NCI-H82 treated with DMSO at 0.1 percent for 48 hours (cell line): ENCODE measurements around the gene GMPPA.

Experiments
- DNase-seq: peaks from one replicate; lab custom pipeline; 2025; ENCODE audit not compliant: unreplicated experiment; lab: John Stamatoyannopoulos, UW

The GMPPA gene

GRCh38 chr2:219517954-219518778 is 19.5 kb downstream of the GMPPA start:
- DNase-seq, result peak; percentile 73

- no peak for DNase-seq
These were observed 20.8 kb downstream of the GMPPA start for GRCh38 chr2:219519526-219519916.

- peak; percentile 86 for DNase-seq
These were observed 21.4 kb downstream of the GMPPA start for GRCh38 chr2:219520079-219520478.

DNA sequence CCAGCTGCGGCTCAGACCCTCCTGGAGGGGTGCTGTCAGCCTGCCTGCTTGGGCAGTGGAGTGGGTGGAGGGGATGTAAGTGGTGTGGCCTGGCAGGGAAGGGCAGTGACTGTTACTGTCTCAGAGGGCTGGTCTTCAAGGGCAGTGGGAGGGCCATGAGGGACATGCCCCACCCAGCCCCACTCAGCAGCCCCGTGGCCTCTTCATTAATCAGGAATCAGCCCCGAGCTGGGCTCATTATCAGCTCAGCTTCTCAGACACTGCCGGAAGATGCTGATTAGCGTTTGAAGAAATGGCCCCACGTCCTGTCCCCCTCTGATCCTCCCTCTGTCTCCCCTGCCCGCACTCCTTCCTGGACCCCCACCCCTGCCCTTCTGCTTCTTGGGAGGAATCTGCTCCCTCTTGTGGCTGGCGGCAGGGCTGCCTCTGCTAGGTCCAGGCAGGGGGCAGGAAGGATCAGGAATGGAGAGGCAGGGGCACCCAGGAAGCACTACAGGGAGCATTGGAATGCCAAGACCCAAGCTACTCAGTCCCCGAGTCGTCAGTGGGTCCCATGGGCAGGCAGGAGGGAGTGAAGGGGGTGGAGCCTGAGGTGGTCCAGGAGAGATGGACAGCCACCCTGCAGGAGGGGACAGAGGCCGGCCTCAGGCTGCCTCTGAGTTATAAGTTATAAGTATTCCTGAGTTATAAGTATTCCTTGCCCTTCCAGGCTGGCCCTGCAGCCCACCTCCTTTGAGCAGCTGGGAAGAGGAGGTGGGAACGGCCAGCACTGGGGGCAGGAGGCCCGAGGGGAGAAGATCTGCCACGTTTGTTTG is 22.6 kb downstream of the GMPPA start:
- peak; percentile 98 for DNase-seq

DNA sequence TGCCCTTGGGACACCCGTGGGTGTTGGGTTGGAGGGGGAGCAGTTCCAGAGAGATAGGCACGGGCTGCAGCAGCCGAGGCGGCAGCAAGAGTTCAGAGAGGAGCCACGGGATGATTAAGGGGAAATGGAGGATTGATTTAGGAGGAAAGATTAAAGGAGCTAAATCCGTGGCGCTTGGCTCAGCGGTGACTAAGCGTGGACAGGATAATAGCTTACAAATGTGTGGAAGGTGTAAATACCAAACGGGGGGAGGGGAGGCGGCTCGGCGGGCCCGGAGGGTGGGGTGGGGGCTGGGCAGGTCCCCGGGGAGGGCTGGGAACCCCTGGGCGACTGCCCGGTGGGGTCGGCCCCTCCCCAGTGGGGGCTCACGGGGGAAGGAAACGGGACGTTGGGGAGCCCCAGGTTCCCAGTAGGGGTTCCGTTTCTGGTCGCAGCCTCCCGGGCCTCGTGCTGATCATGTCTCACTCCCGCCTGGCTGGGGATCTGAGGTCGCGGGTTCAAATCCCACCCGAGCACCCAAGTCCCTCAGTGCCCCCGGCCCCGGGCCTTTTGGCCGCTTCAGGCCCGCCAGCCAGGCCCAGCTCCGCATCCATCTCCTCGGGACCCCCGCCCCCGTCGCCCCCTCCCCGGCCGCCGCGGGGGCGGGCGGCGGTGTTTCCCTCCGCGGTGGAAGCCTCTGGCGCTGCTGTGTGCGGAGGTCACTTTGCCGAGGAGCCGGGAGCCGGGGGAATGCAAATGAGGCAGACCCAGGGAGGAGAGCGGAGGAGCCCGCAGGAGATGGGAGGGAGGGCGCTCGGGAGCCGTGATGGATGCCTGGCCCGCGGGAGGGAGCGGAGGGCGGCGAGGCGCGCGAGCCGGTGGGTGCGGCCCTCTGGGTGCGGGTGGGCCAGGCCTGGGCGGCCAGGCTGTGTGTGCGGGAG is 23.7 kb downstream of the GMPPA start:
- peak; percentile 97 for DNase-seq

- DNase-seq, result no peak
These were observed 24.5 kb downstream of the GMPPA start for GRCh38 chr2:219523031-219523671.

- DNase-seq, result no peak
These were observed 26.1 kb downstream of the GMPPA start for GRCh38 chr2:219524817-219525216.

- peak; percentile 95 for DNase-seq
These were observed 27.0 kb downstream of the GMPPA start for GRCh38 chr2:219525533-219526232.

DNA sequence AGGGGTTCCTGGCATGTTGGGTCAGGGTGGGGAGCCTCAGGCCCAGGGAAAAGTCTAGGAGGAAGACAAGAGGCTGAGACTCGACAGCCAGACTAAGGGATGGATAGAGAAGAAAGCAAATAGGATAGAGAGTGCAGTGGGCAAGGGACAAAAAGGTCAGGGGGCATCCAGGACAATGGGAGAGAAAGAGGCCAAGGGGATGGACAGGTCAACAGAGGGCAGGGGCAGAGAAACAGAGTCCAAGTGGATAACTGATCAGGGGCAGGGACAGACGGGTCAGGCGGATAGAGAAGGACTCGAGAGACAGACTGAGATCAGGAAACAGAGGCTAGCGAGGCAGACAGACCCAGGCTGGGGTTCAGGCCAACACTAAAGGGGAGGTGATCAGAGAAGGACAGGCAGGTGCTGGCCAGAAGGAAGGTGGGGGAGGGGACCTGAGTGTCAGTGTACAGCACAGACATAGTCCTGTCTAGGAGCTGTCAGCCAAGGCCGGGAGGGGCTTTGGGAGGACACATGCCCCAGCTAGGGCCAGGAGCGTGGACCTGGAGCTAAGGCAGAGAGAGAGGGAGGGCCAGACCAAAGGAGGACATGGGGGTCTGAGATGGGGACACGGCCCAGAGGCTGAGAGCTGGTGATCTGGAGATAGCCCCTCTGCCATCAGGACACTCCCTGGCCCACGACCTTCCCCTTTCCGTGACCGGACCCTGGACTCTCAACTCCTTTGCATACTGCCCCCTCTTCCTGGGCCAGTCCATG is 27.8 kb downstream of the GMPPA start:
- DNase-seq, result peak; percentile 9

DNA sequence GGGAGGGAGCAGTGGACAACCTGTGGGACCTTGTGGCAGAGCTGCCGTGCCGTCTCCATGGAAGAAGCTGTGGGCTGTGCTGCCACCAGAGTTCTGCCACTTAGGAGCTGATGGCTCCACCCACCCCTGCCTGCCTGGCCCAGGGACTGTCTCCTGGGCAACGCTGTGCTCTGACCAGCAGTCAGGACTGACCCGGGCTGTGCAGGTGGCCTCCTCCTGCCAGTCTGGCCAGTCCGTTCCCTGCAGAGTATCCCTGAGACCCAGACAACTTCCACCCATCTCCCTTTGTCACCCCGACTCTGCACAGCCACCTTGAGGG is 28.3 kb downstream of the GMPPA start:
- DNase-seq, result no peak

DNA sequence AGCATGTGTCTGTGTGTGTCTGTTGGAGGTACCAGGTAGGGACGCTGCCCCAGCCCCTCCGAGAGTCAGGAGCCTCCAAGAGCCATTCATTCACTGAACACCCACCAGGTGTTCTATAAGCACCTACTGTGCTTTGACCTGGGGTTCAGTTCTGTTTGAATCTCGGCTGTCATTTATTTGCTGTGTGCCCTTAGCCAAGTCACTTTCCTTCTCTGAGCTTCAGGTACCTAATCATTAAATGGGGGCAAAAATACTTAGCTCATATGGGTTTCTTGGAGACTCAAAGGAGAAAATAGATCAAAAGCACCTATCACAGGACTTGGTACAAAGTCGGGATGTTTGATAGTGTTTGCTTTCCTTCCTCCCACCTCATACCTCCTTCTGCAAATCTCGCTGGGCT is 28.8 kb downstream of the GMPPA start:
- DNase-seq, result no peak

DNA sequence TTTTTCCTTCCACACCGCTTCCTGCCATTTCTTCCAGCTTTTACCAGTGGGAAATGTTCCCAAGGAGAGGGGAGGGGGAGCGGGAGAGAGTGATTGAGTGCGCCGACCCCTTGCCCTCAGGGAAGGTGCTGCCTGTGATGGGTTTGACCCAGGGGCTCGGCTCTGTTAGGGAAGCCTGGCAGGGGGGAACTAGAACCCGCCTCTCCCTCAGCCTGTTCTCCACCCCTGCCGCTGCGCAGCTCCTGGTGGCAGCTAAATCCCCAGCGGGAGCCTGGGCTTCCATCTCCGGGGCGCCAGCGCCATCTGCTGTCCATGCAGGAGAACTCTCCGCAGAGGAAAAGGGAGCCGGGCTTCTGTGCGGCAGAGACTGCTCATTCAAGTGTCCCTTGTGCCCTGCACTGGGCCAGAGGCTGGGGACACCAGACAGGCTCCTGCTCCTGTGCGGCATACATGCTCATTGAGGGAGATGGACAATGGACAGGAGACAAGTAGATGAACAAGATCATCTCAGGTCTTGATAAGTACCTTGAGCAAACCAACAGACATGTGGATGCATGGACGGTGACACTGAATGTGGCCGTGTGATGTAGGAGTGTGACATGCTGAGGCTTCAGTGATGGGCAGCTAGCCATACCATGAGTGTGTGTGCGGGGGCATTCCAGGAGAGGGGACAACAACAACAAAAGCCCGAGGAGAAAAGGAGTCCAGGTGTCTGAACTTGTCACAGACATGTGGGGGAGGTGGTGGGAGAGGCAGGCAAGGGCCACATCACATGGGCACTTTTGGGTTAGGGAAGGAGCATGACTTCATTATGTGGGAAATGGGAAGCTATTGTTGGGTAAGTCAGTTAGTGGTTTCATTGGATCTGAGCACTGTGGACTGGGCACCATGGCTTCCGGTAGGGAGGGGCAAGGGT is 31.6 kb downstream of the GMPPA start:
- DNase-seq, result peak; percentile 79

GRCh38 chr2:219531639-219532377 is 33.1 kb downstream of the GMPPA start:
- DNase-seq, result no peak

DNA sequence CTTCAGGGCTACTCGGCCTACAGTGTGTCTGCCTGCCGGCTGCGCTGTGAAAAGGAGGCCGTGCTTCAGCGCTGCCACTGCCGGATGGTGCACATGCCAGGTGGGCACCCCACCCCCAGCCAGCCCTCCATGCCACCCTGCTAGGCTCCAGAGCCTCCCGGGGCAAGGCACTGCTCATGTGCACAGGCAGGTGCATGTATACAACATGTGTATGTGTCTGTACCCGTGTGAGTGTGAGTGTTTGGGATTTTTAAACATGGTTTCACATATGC is 33.6 kb downstream of the GMPPA start:
- no peak for DNase-seq

GRCh38 chr2:219533930-219534661 is 35.4 kb downstream of the GMPPA start:
- DNase-seq, result no peak

- DNase-seq, result no peak
These were observed 37.7 kb downstream of the GMPPA start for GRCh38 chr2:219536425-219536824.

- no peak for DNase-seq
These were observed 38.3 kb downstream of the GMPPA start for GRCh38 chr2:219536967-219537366.
